Hepatocyte (in vitro differentiated cells): ENCODE data around the gene THTPA. TPM values are rescaled to one million over a fixed set of nuclear protein-coding genes. Genes with fewer than 3 reads are reported as not detected.

Experiments used
- DNase-seq: peaks from one replicate; pipeline ENCODE4 v3.0.0-alpha.2; 2016; ENCODE audit warnings: low spot score
- H2AFZ ChIP-seq: fragments of 200-600 bp; sonication (generic); 2 replicates; pipeline ENCODE4 v1.6.0; 2016; ENCODE audit warnings: antibody characterized with exemption, mild to moderate bottlenecking
- H3K27ac ChIP-seq: fragments of 200-600 bp; sonication (generic); 2 replicates; pipeline ENCODE4 v1.5.1; 2016; ENCODE audit warnings: mild to moderate bottlenecking
- H3K27me3 ChIP-seq: fragments of 200-600 bp; sonication (generic); 2 replicates; pipeline ENCODE4 v1.6.1; 2016
- H3K36me3 ChIP-seq: fragments of 200-600 bp; sonication (generic); replicated peaks from 2 replicates; pipeline ENCODE4 v1.5.1; 2016; ENCODE audit warnings: low read depth; ENCODE audit not compliant: insufficient read depth
- H3K4me1 ChIP-seq: fragments of 200-600 bp; sonication (generic); 2 replicates; pipeline ENCODE4 v1.5.1; 2016; ENCODE audit warnings: mild to moderate bottlenecking, moderate library complexity; ENCODE audit not compliant: insufficient read depth
- H3K4me2 ChIP-seq: fragments of 200-600 bp; sonication (generic); 2 replicates; pipeline ENCODE4 v1.6.0; 2016
- H3K4me3 ChIP-seq: fragments of 200-600 bp; sonication (generic); 2 replicates; pipeline ENCODE4 v1.5.1; 2016; ENCODE audit warnings: mild to moderate bottlenecking
- H3K79me2 ChIP-seq: fragments of 200-600 bp; sonication (generic); 2 replicates; pipeline ENCODE4 v1.6.0; 2017; ENCODE audit warnings: mild to moderate bottlenecking
- H3K9me2 ChIP-seq: fragments of 200-600 bp; sonication (generic); replicated peaks from 2 replicates; pipeline ENCODE4 v1.6.0; 2017; ENCODE audit warnings: mild to moderate bottlenecking; ENCODE audit not compliant: insufficient read depth
- H3K9me3 ChIP-seq: fragments of 200-600 bp; sonication (generic); 2 replicates; pipeline ENCODE4 v1.5.1; 2016; ENCODE audit warnings: low read depth, mild to moderate bottlenecking
- H4K20me1 ChIP-seq: fragments of 200-600 bp; sonication (generic); 2 replicates; pipeline ENCODE4 v1.6.0; 2016; ENCODE audit warnings: mild to moderate bottlenecking; ENCODE audit not compliant: insufficient read depth, poor library complexity, severe bottlenecking
- EZH2 ChIP-seq: fragments of 200-600 bp; sonication (generic); IDR thresholded peaks from 2 replicates; pipeline ENCODE4 v1.6.1; 2016; ENCODE audit warnings: antibody characterized with exemption, mild to moderate bottlenecking, borderline replicate concordance
- EZH2phosphoT487 ChIP-seq: fragments of 200-600 bp; sonication (generic); IDR thresholded peaks from one replicate; pipeline ENCODE4 v1.6.1; 2018; ENCODE audit warnings: antibody characterized with exemption, mild to moderate bottlenecking, low read depth, moderate library complexity; ENCODE audit not compliant: unreplicated experiment, severe bottlenecking
- WGBS: methylation state at CpG from one replicate; pipeline ENCODE4 v1.1.6; 2016; ENCODE audit warnings: low lambda C conversion rate; ENCODE audit errors: missing lambda C conversion rate; 5-methylcytosine and 5-hydroxymethylcytosine counted together
- polyA plus RNA-seq: library from polyadenylated mRNA; unstranded; fragments of >200 nt; fragmentation: Nextera tagmentation; extraction: Ambion mirVana; gene quantifications from 2 replicates; pipeline ENCODE4 v1.2.1, GENCODE V29; 2016
- total RNA-seq: library from RNA; depleted of rRNA; stranded (reverse); fragments of >200 nt; gene quantifications from 2 replicates; pipeline ENCODE4 v1.2.3, GENCODE V29; 2014
- TF ChIP-seq, protein P1 (sequence below): fragments of 200-600 bp; sonication (generic); IDR thresholded peaks from 2 replicates; pipeline ENCODE4 v1.5.1; 2016; ENCODE audit warnings: antibody characterized with exemption, mild to moderate bottlenecking; ENCODE audit not compliant: poor library complexity

The THTPA gene
- total and polyA plus RNA-seq, 2 experiments from 2014 or later = 13.5 to 15.5 TPM

DNA sequence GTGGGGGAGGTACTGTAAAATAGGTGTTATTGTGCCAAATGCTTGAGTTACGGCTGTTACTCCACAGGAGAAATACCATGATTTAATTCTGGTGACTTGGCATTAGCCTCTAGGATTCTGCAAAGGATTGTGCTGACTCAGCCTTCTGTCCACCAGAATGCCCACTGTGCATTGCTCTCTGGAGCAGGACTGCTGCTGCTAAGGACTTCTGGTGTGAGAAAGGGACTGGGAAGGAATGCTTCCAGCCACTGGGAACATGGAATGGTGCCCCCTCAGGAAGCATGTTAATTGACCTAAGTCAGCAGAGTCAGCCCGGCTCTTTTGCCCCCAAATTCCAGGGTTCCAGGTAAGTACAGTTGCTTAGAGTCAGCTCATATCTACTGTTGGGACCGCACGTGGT lies 37.4 kb upstream of the THTPA start:
- 74% methylated on average over 4 of the region's 4 CpGs for WGBS

DNA sequence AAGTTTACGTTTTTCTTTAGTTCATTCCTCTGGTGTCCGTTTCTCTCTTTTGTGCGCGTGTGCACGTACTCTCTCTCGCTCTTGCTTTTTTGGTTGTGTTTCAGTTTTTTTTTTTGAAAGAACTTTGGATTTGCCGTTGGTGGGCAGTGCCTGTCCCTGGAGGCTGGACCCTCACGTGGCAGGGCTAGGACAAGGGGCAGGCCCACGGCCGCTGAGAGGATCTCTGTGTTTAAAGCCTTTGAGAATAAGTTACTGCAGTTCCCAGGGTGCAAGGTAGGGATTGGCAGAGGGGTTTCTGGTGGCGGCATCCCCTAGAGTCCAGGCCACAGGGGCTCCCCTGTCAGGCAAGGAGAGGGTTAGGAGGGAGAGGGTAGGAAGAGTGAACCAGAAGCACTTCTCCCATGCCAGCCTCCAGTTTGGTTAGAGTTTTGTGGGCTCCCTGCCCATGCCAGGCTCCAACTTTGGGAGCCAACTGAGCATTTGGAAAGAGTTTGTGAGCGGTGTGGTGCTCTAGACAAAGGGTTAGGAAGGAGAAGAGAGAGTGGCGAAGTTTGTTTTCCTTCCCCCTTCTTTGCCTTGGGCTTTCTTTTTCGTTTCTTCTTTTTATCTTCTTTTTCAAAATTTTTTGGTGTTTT lies 35.1 kb upstream of the THTPA start:
- no peaks in the 10 kb centered on the region for H3K9me2 ChIP-seq
- DNase-seq = no peak
- no peaks in the 10 kb centered on the region for H3K4me1 ChIP-seq
- 92% methylated on average over 14 of the region's 14 CpGs for WGBS
- no peak overlapping the region for H3K4me3 ChIP-seq
- H3K79me2 ChIP-seq = no peaks in the 10 kb centered on the region
- H3K4me2 ChIP-seq = no peak overlapping the region
- no peaks in the 10 kb centered on the region for H3K27me3 ChIP-seq
- H3K36me3 ChIP-seq = no peaks in the 10 kb centered on the region
- no peaks in the 10 kb centered on the region for H4K20me1 ChIP-seq
- no peaks in the 10 kb centered on the region for H3K9me3 ChIP-seq
- TF ChIP-seq, protein P1, sequence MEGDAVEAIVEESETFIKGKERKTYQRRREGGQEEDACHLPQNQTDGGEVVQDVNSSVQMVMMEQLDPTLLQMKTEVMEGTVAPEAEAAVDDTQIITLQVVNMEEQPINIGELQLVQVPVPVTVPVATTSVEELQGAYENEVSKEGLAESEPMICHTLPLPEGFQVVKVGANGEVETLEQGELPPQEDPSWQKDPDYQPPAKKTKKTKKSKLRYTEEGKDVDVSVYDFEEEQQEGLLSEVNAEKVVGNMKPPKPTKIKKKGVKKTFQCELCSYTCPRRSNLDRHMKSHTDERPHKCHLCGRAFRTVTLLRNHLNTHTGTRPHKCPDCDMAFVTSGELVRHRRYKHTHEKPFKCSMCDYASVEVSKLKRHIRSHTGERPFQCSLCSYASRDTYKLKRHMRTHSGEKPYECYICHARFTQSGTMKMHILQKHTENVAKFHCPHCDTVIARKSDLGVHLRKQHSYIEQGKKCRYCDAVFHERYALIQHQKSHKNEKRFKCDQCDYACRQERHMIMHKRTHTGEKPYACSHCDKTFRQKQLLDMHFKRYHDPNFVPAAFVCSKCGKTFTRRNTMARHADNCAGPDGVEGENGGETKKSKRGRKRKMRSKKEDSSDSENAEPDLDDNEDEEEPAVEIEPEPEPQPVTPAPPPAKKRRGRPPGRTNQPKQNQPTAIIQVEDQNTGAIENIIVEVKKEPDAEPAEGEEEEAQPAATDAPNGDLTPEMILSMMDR = no peak
- TF ChIP-seq EZH2phosphoT487 (no peak), EZH2 (no peak)
- no peak overlapping the region for H2AFZ ChIP-seq
- H3K27ac ChIP-seq = no peak overlapping the region

More for the DNA sequence above, 37.4 kb upstream of the THTPA start:
- Histone ChIP-seq H3K4me2 (no peak overlapping the region), H3K9me3 (no peaks in the 10 kb centered on the region), H3K27me3 (no peaks in the 10 kb centered on the region), H3K9me2 (no peaks in the 10 kb centered on the region), H4K20me1 (no peaks in the 10 kb centered on the region), H3K79me2 (no peaks in the 10 kb centered on the region), H3K4me3 (no peak overlapping the region), H3K4me1 (no peaks in the 10 kb centered on the region), H2AFZ (no peak overlapping the region), H3K36me3 (no peaks in the 10 kb centered on the region), H3K27ac (no peak overlapping the region)
- DNase-seq = no peak
- TF ChIP-seq EZH2phosphoT487 (no peak), EZH2 (no peak)
- TF ChIP-seq, protein P1 = no peak

DNA sequence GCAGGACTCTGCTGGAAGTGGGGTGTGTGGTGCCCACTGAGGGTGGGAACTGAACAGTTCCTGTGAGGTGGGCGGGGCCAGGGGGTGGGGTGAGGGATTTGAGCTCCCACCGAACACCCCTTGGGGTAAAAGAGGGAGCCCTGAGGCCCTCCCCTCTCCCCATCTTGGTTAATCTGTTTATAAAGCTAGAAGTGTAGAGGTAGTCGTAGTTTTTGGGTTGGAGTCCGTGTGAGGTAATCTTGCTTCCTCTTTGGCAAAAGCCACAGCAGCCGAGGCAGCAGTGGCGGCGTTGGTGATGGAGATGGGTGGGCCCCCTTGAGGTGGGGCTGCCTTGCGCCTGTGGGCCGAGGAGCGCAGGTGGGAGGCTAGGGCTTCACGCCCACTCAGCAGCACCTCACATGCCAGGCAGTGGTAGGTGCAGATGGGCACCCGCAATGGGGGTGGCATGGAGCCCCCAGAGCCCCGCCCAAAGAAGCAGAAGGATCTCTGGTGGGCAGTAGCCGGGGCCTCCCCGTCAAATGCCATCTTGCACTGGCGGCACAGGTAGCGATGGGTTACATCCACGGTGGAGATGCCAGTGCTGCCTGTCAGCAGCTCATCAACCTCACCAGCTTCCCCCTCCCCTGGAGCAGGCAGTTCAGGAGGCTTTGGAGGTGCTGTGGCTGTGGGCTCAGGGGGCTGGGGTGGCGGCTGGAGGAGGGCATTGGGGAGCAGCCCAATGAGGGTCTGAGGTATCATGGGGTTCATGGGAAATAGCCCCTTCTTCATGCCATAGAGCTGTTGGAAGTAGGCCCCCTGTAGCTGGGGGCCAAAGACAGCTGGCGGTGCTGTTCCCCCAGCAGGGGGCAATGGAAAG lies 34.1 kb upstream of the THTPA start:
- WGBS = 93% methylated on average over 19 of the region's 20 CpGs
- Histone ChIP-seq H3K4me2 (no peak overlapping the region), H4K20me1 (no peaks in the 10 kb centered on the region), H3K27me3 (no peaks in the 10 kb centered on the region), H3K4me3 (no peak overlapping the region), H2AFZ (no peak overlapping the region), H3K4me1 (no peaks in the 10 kb centered on the region), H3K27ac (no peak overlapping the region), H3K9me2 (no peaks in the 10 kb centered on the region), H3K9me3 (no peaks in the 10 kb centered on the region), H3K79me2 (no peaks in the 10 kb centered on the region), H3K36me3 (no peaks in the 10 kb centered on the region)
- no peak for TF ChIP-seq EZH2
- TF ChIP-seq, protein P1 = no peak
- TF ChIP-seq EZH2phosphoT487 = no peak
- DNase-seq = no peak
